OCI-LY3 (cell line): ENCODE measurements around the gene ACOT7.

Experiments
- H2AFZ ChIP-seq: fragments of 200-600, 300-600 bp; shearing (Covaris generic); 2 replicates; pipeline ENCODE4 v1.6.0; 2014; ENCODE audit warnings: antibody characterized with exemption, low read depth, low read length
- H3K27ac ChIP-seq: fragments of 200-600, 300-600 bp; sonication (generic); 2 replicates; pipeline ENCODE4 v1.5.1; 2014; ENCODE audit warnings: mild to moderate bottlenecking, low read length, moderate library complexity, mixed read lengths
- H3K27me3 ChIP-seq: fragments of 200-600, 300-600 bp; sonication (generic); 2 replicates; pipeline ENCODE4 v1.6.1; 2014; ENCODE audit warnings: low read depth, low read length, mixed read lengths
- H3K36me3 ChIP-seq: fragments of 200-600, 300-600 bp; sonication (generic); replicated peaks from 2 replicates; pipeline ENCODE3; 2014; ENCODE audit warnings: low read depth, low read length, mixed read lengths
- H3K4me1 ChIP-seq: fragments of 300-600, 200-600 bp; sonication (generic); 2 replicates; pipeline ENCODE4 v1.6.1; 2014; ENCODE audit warnings: low read length, mixed read lengths
- H3K4me2 ChIP-seq: fragments of 200-600, 300-600 bp; sonication (generic); 2 replicates; pipeline ENCODE4 v1.6.1; 2014; ENCODE audit warnings: low read length, mixed read lengths
- H3K4me3 ChIP-seq: fragments of 300-600, 200-600 bp; sonication (generic); 2 replicates; pipeline ENCODE4 v1.5.1; 2014; ENCODE audit warnings: antibody characterized with exemption, mild to moderate bottlenecking, low read length, moderate library complexity
- H3K79me2 ChIP-seq: fragments of 300-600, 200-600 bp; shearing (Covaris generic); 2 replicates; pipeline ENCODE4 v1.6.1; 2014; ENCODE audit warnings: mild to moderate bottlenecking, low read length, mixed read lengths
- H3K9ac ChIP-seq: fragments of 300-600, 200-600 bp; shearing (Covaris generic); 2 replicates; pipeline ENCODE4 v1.6.0; 2014; ENCODE audit warnings: mild to moderate bottlenecking, low read length, moderate library complexity
- H3K9me3 ChIP-seq: fragments of 200-600, 300-600 bp; shearing (Covaris generic); 2 replicates; pipeline ENCODE4 v1.6.1; 2014; ENCODE audit warnings: low read length, mixed read lengths; ENCODE audit not compliant: insufficient read depth
- H4K20me1 ChIP-seq: fragments of 200-600, 300-600 bp; sonication (generic); 2 replicates; pipeline ENCODE4 v1.6.1; 2016; ENCODE audit warnings: low read length, mixed read lengths; ENCODE audit not compliant: insufficient read depth
- EZH2phosphoT487 ChIP-seq: fragments of 200-600 bp; shearing (Covaris generic); IDR thresholded peaks from 2 replicates; pipeline ENCODE4 v1.6.1; 2018; ENCODE audit warnings: antibody characterized with exemption, mixed run types, low read depth
- TF ChIP-seq, protein P1 (sequence below): fragments of 200-600, 300-600 bp; sonication (generic); IDR thresholded peaks from 2 replicates; pipeline ENCODE4 v1.5.1; 2014; ENCODE audit warnings: antibody characterized with exemption, low read length, low read depth

Gene ACOT7

DNA sequence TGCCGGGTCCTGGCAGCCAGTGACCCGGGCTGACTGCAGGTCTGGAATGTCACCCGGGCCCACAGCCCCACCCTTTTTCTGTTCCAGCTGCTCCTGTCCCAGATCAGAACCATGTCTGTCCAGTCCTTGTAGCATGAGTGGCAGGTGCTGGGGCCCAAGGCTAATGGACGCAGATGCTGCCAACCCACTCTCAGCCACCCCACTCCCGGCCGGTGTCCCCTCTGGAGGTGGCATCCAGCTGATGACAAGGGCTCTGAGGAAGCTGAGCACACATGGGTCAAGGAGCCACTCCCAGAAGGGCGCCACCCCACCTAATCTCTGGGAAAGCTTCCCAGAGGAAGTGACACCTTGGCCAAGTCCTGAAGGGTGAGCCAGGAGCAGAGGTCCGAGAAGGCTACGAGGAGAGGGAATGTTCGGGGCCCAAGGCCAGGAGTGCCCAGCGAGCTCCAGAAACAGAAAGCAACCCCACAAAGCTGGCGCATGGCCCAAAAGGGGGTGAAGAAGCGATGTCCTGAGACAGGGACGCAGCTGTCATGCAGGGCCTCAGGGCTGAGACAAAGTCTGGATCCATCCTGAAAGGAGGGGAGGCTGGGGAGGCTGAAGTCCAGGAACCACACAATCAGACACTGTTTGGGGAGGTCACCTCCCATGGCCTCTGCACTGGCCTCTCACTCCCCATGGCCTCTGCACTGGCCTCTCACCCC, 39.5 kb downstream of the ACOT7 start:
- H4K20me1 ChIP-seq: no peaks in the 10 kb centered on the region
- H3K4me3 ChIP-seq: no peak overlapping the region
- no peak for TF ChIP-seq EZH2phosphoT487
- TF ChIP-seq, protein P1, sequence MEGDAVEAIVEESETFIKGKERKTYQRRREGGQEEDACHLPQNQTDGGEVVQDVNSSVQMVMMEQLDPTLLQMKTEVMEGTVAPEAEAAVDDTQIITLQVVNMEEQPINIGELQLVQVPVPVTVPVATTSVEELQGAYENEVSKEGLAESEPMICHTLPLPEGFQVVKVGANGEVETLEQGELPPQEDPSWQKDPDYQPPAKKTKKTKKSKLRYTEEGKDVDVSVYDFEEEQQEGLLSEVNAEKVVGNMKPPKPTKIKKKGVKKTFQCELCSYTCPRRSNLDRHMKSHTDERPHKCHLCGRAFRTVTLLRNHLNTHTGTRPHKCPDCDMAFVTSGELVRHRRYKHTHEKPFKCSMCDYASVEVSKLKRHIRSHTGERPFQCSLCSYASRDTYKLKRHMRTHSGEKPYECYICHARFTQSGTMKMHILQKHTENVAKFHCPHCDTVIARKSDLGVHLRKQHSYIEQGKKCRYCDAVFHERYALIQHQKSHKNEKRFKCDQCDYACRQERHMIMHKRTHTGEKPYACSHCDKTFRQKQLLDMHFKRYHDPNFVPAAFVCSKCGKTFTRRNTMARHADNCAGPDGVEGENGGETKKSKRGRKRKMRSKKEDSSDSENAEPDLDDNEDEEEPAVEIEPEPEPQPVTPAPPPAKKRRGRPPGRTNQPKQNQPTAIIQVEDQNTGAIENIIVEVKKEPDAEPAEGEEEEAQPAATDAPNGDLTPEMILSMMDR: no peak
- no peak overlapping the region for H3K9ac ChIP-seq
- 0 out of 2 replicates have a peak, but pooled peaks cover 2% of the 10 kb centered on the region for H3K4me1 ChIP-seq
- no peaks in the 10 kb centered on the region for H3K9me3 ChIP-seq
- no peak overlapping the region for H2AFZ ChIP-seq
- no peak overlapping the region for H3K27ac ChIP-seq
- no peaks in the 10 kb centered on the region for H3K36me3 ChIP-seq
- H3K27me3 ChIP-seq: no peaks in the 10 kb centered on the region
- no peaks in the 10 kb centered on the region for H3K79me2 ChIP-seq
- no peak overlapping the region for H3K4me2 ChIP-seq

DNA sequence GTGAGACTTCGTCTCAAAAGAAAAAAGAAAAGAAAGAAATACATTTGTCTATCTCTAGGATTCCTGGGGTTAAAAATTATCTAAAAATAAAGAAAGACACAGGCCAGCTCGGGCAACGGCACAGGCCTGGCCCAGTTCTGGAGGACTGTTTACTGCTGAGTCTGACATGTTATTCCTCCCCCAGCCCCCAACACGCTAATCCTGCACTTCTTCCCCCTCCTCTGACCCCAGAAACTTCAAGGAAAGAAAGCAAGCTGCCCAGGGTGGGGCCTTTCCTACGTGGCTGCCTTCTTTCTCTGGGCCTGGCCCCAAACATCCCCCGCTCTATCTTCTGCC, 40.0 kb downstream of the ACOT7 start:
- TF ChIP-seq EZH2phosphoT487: no peak
- TF ChIP-seq, protein P1: no peak
- no peaks in the 10 kb centered on the region for H3K36me3 ChIP-seq
- H3K27me3 ChIP-seq: no peaks in the 10 kb centered on the region
- H3K4me1 ChIP-seq: no peaks in the 10 kb centered on the region
- H3K79me2 ChIP-seq: no peaks in the 10 kb centered on the region
- H3K9me3 ChIP-seq: no peaks in the 10 kb centered on the region
- H3K4me2 ChIP-seq: no peak overlapping the region
- H3K9ac ChIP-seq: no peak overlapping the region
- no peaks in the 10 kb centered on the region for H4K20me1 ChIP-seq
- H3K27ac ChIP-seq: no peak overlapping the region
- no peak overlapping the region for H2AFZ ChIP-seq
- no peak overlapping the region for H3K4me3 ChIP-seq

DNA sequence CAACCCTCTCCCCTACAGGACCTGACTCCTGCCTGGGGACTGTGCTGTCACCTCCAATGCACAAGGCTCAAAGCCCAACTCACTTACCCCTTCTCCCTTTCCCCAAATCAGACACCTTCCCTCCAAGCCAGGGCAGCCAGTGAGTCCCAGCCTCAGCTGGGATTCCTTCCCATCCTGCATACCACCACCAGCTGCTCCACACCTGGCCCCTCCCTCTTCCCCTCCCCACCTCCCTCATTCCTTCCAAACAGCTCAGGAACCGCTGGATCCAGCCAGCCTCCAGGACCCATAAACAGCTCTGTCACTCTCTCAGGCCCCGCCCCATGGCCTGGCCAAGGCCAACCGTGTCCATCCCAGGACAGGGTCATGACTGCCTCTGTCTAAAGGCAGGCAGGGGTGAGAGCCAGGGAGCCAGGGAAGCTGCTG, 41.4 kb downstream of the ACOT7 start:
- Histone ChIP-seq H3K27ac (no peak overlapping the region), H4K20me1 (peaks cover 5% of the 10 kb centered on the region), H3K4me2 (no peak overlapping the region), H2AFZ (no peak overlapping the region), H3K4me1 (no peaks in the 10 kb centered on the region), H3K4me3 (no peak overlapping the region), H3K9me3 (no peaks in the 10 kb centered on the region), H3K79me2 (no peaks in the 10 kb centered on the region), H3K9ac (no peak overlapping the region), H3K36me3 (no peaks in the 10 kb centered on the region), H3K27me3 (no peaks in the 10 kb centered on the region)
- TF ChIP-seq, protein P1: no peak
- TF ChIP-seq EZH2phosphoT487: no peak

DNA sequence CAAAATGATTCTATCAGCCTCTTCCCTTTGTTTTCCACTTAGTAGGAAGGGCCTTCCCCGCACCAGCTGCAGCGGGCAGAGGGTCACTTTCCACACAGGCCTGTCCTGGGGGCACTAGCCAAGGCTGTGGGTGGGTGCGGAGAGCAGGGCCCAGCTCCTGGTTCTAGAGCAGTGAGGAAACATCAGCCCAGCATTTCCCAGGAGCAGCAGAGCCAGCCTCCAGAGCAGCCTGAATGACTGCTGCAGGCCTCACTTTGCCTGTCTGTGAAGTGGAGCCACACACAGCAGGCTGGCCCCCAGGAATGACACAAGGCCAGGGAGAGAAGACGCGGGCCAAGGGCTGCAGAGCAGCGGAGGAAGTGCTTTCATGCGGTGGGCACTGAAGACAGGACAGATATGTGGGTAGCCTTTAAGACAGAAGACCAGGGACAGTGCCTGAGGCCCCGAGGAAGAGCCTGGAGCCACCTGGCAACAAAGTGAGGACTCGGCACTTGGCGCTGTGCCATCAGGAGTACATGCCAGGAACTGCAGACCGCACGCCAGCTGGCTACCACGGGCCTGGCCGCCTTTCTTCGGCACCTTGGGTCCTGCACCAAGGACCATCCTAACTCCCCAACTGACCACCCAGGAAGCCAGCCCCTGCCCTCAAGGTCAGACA, 42.0 kb downstream of the ACOT7 start:
- Histone ChIP-seq H3K4me3 (no peak overlapping the region), H3K36me3 (no peaks in the 10 kb centered on the region), H3K79me2 (no peaks in the 10 kb centered on the region), H3K9ac (no peak overlapping the region), H2AFZ (no peak overlapping the region), H3K4me2 (no peak overlapping the region), H3K9me3 (no peaks in the 10 kb centered on the region), H3K27me3 (no peaks in the 10 kb centered on the region), H3K4me1 (no peaks in the 10 kb centered on the region), H4K20me1 (peaks cover 5% of the 10 kb centered on the region), H3K27ac (no peak overlapping the region)
- no peak for TF ChIP-seq EZH2phosphoT487
- TF ChIP-seq, protein P1: no peak
